SIG-M5 (cell line): ENCODE data around the gene SLC25A4.
A peak's percentile ranks its signal among the peaks of the same experiment; 100 is the strongest.

Experiments
- DNase-seq: peaks from one replicate; lab custom pipeline; 2025; lab: John Stamatoyannopoulos, UW

Gene SLC25A4

GRCh38 chr4:185120631-185120946 is 22.5 kb upstream of the SLC25A4 start:
- no peak for DNase-seq

GRCh38 chr4:185122681-185123345 is 20.3 kb upstream of the SLC25A4 start:
- no peak for DNase-seq

DNA sequence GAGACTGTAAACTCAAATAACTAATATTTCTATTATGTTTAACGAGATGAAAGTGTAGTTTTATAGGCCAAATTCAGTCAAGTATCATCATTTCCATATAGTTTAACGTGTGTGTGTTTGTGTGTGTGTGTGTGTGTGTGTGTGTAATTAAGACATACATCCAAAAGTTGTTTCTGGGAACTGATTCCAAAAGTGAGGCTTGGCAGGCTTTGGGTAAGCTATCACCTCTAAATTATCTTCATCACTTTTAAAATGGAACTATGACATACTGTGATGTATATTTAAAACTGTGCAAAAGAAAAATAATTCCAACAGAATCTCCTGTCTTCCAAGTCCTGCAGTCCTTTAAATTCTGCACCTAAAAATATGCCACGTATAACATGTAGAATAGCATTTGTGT is 19.1 kb upstream of the SLC25A4 start:
- DNase-seq = no peak

- no peak for DNase-seq
Measured at GRCh38 chr4:185127021-185127925, 15.8 kb upstream of the SLC25A4 start.

DNA sequence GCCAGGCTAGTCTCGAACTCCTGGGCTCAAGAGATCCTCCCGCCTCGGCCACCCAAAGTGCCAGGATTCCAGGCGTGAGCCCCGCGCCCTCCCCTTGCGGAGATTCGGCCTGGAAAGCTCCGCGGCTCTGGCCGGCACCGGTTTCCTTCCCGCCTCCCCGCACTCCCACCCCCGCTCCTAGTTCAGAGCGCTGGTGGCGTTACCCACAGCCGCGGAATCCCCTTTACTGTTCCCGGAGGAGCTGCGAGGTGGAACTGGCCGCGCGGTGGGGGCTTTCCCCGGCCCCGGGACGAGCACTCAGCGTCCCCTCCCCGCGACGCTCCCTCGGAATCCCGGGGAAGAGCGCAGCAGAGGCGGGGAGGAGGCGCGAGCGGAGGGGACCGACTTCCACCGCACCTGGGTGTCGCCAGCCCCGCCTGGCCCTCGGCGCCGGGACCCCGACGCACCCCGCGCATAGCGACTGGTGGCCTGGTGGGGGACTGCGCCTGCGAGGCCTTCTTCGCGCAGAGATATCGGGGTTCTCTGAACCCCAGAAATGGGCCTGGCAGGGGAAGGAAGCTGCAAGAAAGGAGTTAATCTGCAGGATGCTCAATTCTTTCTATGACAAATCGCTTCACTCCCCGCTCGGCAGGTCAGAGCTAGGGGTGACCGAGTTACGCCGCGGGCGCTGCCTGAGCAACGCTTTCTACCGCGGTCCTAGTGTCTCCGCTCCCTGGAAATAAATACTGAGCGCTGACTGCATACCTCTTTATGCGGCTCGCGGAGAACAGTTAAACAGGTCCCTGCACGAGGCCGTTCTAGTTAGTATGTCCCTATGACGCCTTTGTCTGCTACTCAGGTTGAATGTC is 14.6 kb upstream of the SLC25A4 start:
- DNase-seq = no peak

- DNase-seq = peak; percentile 1
Measured at GRCh38 chr4:185134307-185134869, 8.7 kb upstream of the SLC25A4 start.

DNA sequence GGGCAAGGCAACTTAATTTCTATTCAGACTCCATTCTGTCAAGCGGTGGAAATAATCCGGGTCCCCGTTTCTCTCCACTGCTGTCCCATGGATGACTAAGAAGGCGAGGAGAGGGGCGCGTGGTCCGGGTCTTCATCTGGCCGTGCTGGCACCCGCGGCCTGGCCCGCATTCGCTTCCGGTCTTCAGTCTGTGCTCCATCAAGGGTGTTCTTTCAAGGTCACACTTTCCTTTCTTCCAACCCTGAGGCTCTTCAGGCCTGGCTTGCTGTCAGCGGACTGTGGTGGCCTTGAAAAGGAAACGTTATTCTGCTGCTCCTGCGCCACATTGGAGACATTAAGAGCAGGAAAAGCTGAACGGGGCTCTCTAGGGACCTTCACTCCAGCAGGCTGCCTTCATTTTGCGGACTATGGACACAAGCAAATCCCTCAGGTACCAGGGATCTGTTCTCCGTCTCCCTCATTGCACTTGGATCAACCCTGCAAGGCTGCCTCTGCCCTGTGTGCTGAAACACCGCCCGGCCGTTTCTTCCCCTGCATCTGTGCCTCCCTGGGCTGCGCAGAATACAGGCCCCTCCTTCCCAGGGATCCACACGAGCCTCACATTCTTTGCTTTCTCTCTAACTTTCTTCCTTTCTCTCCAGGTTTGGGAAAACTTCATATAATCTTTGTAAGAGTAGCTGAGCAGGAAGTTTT is 5.7 kb upstream of the SLC25A4 start:
- no peak for DNase-seq

DNA sequence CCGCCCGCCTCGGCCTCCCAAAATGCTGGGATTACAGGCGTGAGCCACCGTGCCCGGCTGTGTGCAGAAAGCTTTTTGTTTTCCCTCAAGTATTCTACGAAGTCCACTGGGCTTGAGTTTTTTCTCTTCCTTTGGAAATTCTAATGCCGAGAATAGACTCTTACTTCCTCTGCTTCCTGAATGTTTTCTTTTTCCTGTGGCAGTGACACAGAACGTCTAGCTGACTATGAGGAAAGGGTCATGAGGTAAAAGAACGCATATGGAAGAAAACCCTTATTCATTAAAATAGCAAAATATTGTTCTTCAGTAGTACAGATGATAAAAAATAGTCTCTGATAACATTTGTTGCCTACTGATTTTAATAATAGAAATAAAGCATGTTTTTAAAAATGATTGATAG is 4.9 kb upstream of the SLC25A4 start:
- no peak for DNase-seq

DNA sequence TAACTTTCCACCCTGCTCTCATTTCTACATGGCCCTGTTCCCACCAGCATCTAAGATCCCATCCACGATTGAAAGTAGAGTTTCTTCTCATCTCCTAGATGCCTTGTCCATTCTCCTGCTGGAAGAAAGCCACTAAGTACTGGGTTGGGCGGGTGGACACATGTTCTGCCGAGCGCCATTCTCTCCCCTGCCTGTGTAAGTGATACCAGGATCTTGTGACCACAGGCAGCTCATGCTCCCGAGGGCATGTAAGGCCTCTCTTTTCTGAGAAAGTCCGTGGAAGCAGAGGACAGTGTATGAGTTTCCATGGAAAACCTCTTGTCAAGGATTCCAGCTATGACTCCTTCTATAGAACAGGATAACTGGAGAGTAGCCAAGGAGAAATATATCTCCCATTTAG is 3.3 kb upstream of the SLC25A4 start:
- DNase-seq = no peak

- DNase-seq = no peak
Measured at GRCh38 chr4:185141777-185142176, 1.3 kb upstream of the SLC25A4 start.

DNA sequence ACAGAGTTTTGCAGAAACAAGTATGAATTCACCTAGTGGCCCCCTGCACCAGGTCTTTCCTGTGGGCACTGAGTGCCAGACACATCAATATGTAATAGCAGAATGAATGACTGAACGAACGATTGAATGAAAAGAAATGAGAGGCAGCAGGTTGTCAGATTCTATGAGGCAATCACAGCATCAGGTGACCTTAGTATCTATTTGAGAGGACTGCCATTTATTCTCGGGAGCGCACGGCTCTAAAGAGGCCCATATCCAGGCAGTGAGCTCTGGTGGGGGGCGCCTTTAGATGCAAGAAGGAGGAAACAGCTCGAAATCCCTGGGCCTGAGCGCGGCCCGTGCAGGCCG is 528 bp upstream of the SLC25A4 start:
- no peak for DNase-seq

- no peak for DNase-seq
Measured at GRCh38 chr4:185143601-185143969, 519 bp downstream of the SLC25A4 start.

DNA sequence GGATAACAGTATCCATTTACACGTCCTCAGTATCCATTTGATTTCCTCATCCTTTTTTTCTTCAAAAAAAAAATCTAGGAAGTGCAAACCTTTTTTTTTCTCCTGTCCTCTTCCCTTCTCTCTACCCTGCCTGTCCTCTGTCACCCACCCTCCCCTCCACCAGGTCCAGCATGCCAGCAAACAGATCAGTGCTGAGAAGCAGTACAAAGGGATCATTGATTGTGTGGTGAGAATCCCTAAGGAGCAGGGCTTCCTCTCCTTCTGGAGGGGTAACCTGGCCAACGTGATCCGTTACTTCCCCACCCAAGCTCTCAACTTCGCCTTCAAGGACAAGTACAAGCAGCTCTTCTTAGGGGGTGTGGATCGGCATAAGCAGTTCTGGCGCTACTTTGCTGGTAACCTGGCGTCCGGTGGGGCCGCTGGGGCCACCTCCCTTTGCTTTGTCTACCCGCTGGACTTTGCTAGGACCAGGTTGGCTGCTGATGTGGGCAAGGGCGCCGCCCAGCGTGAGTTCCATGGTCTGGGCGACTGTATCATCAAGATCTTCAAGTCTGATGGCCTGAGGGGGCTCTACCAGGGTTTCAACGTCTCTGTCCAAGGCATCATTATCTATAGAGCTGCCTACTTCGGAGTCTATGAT is 1.7 kb downstream of the SLC25A4 start:
- no peak for DNase-seq

DNA sequence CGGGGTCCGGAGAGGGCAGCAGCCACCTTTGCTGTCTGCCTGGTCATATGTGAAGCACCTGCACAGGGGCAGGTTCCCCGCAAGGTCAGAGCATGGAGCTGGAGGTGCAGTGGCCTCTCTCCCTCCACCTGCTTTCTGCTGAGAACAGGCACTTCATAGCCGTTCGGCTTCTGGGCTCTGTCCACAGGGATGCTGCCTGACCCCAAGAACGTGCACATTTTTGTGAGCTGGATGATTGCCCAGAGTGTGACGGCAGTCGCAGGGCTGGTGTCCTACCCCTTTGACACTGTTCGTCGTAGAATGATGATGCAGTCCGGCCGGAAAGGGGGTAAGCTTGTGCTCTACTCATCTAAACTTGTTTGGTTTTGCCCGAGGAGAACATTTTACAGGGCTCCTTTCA is 2.5 kb downstream of the SLC25A4 start:
- no peak for DNase-seq

GRCh38 chr4:185149392-185149791 is 6.3 kb downstream of the SLC25A4 start:
- no peak for DNase-seq

- no peak for DNase-seq
Measured at GRCh38 chr4:185151296-185151695, 8.2 kb downstream of the SLC25A4 start.

DNA sequence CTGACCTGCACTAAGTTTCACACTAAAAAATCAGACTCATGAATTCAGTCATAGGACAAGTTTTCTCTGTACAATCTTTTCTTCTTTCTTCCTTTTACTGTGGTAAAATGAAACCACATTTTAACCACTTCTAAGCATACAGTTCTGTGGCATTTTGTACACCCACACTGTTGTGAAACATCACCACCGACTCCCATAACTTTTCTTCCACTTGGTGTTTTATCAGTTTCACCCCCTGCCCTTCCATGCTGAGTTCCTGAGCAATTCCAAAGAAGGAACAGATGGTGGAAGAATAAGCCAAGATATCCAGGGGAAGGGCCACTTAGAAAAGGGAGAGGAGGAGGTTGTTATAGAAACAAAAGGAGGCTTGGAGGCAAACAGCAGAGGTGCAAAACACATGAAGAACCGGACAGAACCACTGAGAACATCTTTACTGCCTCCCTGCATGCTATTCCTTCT is 22.6 kb downstream of the SLC25A4 start:
- DNase-seq = no peak

GRCh38 chr4:185167234-185167633 is 24.2 kb downstream of the SLC25A4 start:
- DNase-seq = no peak

DNA sequence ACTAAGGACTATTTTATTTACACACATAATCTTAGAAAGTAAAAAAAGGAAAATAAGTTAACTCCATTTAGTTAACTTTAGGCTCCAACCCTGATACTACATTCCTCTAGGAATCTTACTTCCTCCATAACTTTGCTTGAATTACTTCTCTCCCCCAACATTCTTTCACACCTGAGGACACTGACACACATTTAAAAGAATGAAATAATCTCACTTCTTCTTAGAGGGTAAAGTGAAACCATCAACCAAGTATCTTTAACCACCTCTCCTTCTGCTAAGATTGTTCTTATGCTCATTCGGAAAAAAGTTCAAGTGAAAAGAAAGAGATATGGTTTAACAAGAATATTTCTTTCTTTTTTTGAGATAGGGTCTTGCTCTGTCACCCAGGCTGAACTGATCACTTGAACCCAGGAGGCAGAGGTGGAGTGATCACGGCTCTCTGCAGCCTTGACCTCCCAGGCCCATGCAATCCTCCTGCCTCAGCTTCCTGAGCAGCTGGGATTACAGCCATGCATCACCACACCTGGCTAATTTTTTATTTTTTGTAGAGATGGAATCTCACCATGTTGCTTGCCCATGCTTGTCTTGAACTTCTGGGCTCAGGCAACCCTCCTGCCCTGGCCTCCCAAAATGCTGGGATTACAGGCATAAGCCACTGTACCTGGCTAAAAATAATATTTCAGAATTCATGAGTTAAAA is 28.5 kb downstream of the SLC25A4 start:
- no peak for DNase-seq

DNA sequence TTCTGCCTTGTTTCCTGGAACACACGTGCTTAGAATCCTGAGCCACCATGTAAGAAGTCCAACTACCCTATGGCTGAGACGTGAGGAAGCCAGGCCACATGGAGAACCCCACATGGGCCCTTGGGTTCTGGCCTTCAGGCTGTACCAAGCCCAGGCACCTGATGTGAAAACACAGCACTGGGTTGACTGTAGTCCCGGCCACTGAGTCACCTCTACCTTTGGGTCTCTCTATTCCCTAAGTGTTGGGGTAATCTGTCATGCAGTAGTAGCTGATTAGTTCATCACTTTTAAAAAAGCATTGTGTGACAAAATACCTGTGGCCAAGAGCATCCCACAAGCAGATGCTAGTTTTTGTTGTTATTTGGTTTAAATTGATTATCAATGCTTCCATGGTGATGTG is 36.4 kb downstream of the SLC25A4 start:
- DNase-seq = no peak

DNA sequence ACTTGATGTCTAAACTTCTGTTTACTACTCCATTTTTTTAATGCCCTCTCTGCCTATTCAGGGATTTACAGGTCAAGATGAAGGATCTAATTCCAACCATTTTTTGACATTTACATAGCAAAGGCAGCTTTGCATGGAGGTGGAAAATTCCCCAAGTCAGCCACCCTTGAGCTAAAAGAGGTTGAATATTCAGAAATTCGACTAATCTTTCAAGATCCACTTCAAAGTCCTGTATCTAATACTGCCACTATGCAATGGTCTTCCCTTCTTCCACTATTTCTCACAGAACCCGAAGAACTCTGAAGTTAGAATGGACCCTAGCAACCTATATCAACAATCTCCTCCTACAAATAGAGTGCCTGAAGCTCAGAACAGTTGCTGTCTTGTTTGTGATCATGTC is 39.2 kb downstream of the SLC25A4 start:
- DNase-seq = no peak
